ENCODE results near the gene ABTB2. TPM values are rescaled to one million over a fixed set of nuclear protein-coding genes. Genes with fewer than 3 reads are reported as not detected.

The ABTB2 gene
- total and polyA plus RNA-seq, 10 of the 15 experiments (the other 5 are each of a cell fraction or from before 2014, with no cell fraction given), result 0.13 to 2.1 (median 0.72) TPM

DNA sequence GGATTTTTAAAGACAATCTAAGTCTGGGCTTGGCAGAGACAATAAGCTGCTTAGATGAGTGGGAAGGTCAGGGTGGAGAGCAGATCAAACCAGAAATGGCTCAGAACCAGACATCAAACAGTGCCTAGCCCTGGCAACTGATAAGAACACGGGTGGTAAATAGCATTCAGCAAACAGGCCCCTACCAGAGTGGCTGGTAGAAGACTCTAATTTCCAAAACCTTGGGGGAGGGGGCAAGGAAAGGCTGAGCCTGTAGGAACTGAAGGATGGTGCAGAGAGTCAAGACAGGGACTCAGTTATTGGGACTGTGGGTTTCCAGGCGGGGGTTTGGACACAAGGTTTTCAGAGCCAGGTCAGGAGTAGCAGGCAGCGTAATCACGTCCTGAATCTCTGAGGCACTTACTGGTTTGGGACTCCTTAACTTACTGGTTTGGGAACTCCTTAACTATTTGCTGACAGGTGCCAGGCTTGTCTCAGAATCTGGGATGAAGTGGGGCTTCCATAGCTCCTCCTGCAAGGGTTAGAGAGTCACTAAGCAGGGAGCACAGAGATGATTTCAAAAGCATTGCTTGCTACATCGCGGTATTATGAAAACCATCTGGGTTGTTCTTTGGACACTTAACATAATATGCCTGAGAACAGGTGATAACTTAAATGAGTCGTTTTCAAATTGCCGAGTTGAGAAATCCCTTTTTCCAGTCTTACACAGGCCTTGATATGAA, 5.7 kb upstream of the ABTB2 start:
- Histone ChIP-seq H4K20me1 (ENCODE audit: control insufficient read depth, insufficient read depth) (no peaks in the 10 kb centered on the region), H3K9me3 (replicated peaks; ENCODE audit: control insufficient read depth, insufficient read depth, low read length) (no peaks in the 10 kb centered on the region), H3K36me3 (ENCODE audit: control insufficient read depth in 2 of 2, insufficient read depth in 2 of 2, low read length in 1 of 2) (no peaks in the 10 kb centered on the region), H3K4me1 (ENCODE audit: control insufficient read depth, insufficient read depth, low read length) (peaks cover 3% of the 10 kb centered on the region; the same call in 1 of the 2 replicates), H3K4me2 (ENCODE audit: control insufficient read depth, insufficient read depth) (no peak overlapping the region), H3K4me3 (no peak overlapping the region), H3K27ac (ENCODE audit: control insufficient read depth, insufficient read depth) (no peak overlapping the region), H3K27me3 (replicated peaks in 1 of 2; ENCODE audit: control insufficient read depth in 2 of 2, insufficient read depth in 2 of 2, low read length in 1 of 2) (no peaks in the 10 kb centered on the region), H3K9ac (ENCODE audit: control insufficient read depth, insufficient read depth, low read length) (no peak overlapping the region), H2AFZ (ENCODE audit: control insufficient read depth, low read depth, low read length) (no peak overlapping the region), H3K79me2 (ENCODE audit: control insufficient read depth, insufficient read depth, low read length) (no peaks in the 10 kb centered on the region)
- DNase-seq (ENCODE audit: low read depth, low spot score), result no peak
- RAD21 ChIA-PET (ENCODE audit: unreplicated experiment), result interaction anchor here (1.1 to 1.6 kb wide), 3 partner anchors 126 to 189 kb away, joined by 3 to 11 read pairs (median 6); no protein-coding TSS in a partner anchor
- no peak for ATAC-seq
- BruUV-seq (replicated peaks), result no TSS peak
- WGBS (ENCODE audit: insufficient coverage, insufficient replicate concordance, low lambda C conversion rate, missing lambda C conversion rate), result 80% methylated on average over 8 of the region's 8 CpGs
- TF ChIP-seq MXI1 (IDR thresholded peaks at IDR 0.05; ENCODE audit: low read depth, low read length) (no peak), TCF12 (IDR thresholded peaks at IDR 0.05; ENCODE audit: low read depth, low read length) (no peak), ZNF274 (IDR thresholded peaks at IDR 0.05; ENCODE audit: insufficient read depth, insufficient read length) (no peak), ZNF24 (IDR thresholded peaks at IDR 0.05) (no peak), CREB1 (IDR thresholded peaks at IDR 0.05; ENCODE audit: low read depth) (no peak)
- TF ChIP-seq, protein P1, sequence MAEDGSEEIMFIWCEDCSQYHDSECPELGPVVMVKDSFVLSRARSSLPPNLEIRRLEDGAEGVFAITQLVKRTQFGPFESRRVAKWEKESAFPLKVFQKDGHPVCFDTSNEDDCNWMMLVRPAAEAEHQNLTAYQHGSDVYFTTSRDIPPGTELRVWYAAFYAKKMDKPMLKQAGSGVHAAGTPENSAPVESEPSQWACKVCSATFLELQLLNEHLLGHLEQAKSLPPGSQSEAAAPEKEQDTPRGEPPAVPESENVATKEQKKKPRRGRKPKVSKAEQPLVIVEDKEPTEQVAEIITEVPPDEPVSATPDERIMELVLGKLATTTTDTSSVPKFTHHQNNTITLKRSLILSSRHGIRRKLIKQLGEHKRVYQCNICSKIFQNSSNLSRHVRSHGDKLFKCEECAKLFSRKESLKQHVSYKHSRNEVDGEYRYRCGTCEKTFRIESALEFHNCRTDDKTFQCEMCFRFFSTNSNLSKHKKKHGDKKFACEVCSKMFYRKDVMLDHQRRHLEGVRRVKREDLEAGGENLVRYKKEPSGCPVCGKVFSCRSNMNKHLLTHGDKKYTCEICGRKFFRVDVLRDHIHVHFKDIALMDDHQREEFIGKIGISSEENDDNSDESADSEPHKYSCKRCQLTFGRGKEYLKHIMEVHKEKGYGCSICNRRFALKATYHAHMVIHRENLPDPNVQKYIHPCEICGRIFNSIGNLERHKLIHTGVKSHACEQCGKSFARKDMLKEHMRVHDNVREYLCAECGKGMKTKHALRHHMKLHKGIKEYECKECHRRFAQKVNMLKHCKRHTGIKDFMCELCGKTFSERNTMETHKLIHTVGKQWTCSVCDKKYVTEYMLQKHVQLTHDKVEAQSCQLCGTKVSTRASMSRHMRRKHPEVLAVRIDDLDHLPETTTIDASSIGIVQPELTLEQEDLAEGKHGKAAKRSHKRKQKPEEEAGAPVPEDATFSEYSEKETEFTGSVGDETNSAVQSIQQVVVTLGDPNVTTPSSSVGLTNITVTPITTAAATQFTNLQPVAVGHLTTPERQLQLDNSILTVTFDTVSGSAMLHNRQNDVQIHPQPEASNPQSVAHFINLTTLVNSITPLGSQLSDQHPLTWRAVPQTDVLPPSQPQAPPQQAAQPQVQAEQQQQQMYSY (CRISPR knock-in tag; IDR thresholded peaks at IDR 0.05), result no peak
- TF ChIP-seq, protein P2, sequence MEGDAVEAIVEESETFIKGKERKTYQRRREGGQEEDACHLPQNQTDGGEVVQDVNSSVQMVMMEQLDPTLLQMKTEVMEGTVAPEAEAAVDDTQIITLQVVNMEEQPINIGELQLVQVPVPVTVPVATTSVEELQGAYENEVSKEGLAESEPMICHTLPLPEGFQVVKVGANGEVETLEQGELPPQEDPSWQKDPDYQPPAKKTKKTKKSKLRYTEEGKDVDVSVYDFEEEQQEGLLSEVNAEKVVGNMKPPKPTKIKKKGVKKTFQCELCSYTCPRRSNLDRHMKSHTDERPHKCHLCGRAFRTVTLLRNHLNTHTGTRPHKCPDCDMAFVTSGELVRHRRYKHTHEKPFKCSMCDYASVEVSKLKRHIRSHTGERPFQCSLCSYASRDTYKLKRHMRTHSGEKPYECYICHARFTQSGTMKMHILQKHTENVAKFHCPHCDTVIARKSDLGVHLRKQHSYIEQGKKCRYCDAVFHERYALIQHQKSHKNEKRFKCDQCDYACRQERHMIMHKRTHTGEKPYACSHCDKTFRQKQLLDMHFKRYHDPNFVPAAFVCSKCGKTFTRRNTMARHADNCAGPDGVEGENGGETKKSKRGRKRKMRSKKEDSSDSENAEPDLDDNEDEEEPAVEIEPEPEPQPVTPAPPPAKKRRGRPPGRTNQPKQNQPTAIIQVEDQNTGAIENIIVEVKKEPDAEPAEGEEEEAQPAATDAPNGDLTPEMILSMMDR (IDR thresholded peaks at IDR 0.05 in 2 of 3, conservative IDR thresholded peaks at IDR 0.05 in 1 of 3; ENCODE audit: control insufficient read depth in 2 of 3, extremely low read depth in 1 of 3, insufficient read depth in 1 of 3, low read depth in 3 of 3, low read length in 3 of 3), result no peak
- TF ChIP-seq, protein P3, sequence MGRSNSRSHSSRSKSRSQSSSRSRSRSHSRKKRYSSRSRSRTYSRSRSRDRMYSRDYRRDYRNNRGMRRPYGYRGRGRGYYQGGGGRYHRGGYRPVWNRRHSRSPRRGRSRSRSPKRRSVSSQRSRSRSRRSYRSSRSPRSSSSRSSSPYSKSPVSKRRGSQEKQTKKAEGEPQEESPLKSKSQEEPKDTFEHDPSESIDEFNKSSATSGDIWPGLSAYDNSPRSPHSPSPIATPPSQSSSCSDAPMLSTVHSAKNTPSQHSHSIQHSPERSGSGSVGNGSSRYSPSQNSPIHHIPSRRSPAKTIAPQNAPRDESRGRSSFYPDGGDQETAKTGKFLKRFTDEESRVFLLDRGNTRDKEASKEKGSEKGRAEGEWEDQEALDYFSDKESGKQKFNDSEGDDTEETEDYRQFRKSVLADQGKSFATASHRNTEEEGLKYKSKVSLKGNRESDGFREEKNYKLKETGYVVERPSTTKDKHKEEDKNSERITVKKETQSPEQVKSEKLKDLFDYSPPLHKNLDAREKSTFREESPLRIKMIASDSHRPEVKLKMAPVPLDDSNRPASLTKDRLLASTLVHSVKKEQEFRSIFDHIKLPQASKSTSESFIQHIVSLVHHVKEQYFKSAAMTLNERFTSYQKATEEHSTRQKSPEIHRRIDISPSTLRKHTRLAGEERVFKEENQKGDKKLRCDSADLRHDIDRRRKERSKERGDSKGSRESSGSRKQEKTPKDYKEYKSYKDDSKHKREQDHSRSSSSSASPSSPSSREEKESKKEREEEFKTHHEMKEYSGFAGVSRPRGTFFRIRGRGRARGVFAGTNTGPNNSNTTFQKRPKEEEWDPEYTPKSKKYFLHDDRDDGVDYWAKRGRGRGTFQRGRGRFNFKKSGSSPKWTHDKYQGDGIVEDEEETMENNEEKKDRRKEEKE (IDR thresholded peaks at IDR 0.05), result no peak
- in situ Hi-C loops (cut with MboI), result no loop called here
- FAIRE-seq, result no peak
- CTCF ChIA-PET, result interaction anchor here (0.6 to 8.8 kb wide), 6 partner anchors 116 to 1028 kb away, joined by 3 to 177 read pairs (median 3); no protein-coding TSS in a partner anchor
- SMC1A ChIA-PET (ENCODE audit: uncharacterized antibody, unreplicated experiment), result interaction anchor here (0.8 to 4.8 kb wide), 8 partner anchors 11 to 376 kb away, joined by 3 to 26 read pairs (median 5); no protein-coding TSS in a partner anchor
- intact Hi-C loops (cut with micrococcal nuclease; ENCODE audit: unreplicated experiment), result no loop called here
- POLR2A ChIA-PET, result no interaction called here
